GM20431 (cell line): ENCODE measurements around the gene TREML4.
"Not testable (repeated sequence)": the region's sequence is repeated elsewhere in the genome, so short reads cannot be mapped to it uniquely, and the experiment has no call there.

Experiments used
- in situ Hi-C: fragments of 300-500 bp; cut with MseI, MboI; formaldehyde crosslinking; loops from one replicate; pipeline ENCODE4 v1.15.0; 2020; ENCODE audit warnings: low sequenced_read_pairs; ENCODE audit not compliant: unreplicated experiment

Gene TREML4

GRCh38 chr6:41201764-41202173 lies 26.4 kb upstream of the TREML4 start:
- in situ Hi-C loops, result no loop called here

GRCh38 chr6:41204156-41204555 lies 24.0 kb upstream of the TREML4 start:
- in situ Hi-C loops, result no loop called here

GRCh38 chr6:41208439-41209106 lies 19.6 kb upstream of the TREML4 start:
- in situ Hi-C loops, result no loop called here

DNA sequence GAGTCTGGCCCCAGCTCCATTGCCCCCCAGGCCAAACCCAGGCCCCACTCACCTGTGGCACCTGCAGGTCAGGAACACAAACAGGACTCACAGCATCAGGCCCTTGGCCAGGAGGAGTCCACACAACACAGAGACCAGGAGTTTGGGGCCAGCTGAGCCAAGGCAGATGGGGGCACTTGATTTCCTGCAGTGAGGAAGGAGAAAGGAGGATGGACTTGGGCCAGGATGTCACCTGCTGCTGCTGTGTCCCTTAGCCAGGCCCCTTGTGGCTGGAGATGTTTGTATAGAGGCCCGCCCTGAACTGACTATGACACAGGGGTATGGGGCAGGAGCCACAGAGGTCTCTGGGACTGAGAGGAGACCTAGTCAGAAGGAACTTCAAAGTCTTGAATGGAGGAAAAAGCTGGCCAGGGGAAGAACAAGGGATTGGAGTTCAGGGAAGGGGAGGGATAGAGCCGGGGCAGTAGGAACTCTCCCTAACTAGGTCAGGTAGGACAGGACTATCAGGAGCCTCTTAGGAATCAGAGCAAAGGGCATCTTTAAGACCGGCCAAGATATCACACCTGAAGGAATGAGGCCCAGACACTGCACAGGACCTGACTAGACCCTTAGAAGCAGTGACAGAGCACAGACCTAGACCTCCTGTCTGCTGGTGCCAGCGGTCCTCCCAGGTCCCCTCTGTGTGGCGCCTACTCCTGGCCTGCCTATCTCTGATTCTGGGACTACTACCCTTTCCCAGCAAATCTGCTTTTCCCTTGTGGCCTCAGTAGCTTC lies 18.4 kb upstream of the TREML4 start:
- in situ Hi-C loops, result no loop called here

- in situ Hi-C loops, result no loop called here
These were observed 13.4 kb upstream of the TREML4 start for GRCh38 chr6:41214559-41215238.

- in situ Hi-C loops, result no loop called here
These were observed 12.4 kb upstream of the TREML4 start for GRCh38 chr6:41215777-41216176.

DNA sequence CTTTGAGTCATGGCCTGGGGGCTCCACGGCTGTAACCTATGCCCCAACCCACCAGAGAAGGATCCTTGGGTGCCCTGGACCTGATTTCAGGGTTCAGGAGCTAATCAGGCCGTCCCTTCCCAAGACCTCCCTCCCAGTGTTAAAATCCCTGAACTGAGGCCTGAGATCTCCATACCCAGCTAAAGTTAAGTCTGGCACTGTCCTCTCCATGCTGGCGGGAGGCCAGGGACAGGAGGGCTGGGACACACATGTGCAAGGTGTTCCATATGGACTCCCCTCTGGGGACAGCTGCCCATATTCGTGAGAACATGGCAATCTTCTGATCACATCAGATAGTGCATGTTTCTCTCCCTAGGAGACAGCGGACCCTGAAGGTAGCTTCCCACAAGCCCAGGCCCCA lies 11.5 kb upstream of the TREML4 start:
- in situ Hi-C loops, result no loop called here

DNA sequence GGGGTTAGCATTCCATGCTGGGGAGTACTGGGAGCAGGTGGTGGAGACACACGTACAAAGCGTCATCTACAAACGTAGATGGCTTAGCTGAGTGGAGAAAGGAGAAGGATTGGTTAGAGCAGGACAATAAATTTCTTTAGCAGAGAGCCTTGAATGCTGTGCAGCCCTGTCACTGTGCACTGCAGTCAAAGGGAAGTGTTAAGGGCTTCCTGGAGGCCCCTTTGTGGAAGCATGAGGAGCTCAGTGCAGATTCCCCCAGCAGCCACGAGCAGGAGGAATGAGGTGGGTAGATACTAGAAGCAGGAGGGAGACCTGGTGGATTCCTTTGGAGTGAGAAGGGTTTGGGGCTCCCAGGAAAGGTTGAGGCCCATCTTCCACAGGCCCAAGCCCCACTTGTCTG lies 6.1 kb upstream of the TREML4 start:
- in situ Hi-C loops, result no loop called here

DNA sequence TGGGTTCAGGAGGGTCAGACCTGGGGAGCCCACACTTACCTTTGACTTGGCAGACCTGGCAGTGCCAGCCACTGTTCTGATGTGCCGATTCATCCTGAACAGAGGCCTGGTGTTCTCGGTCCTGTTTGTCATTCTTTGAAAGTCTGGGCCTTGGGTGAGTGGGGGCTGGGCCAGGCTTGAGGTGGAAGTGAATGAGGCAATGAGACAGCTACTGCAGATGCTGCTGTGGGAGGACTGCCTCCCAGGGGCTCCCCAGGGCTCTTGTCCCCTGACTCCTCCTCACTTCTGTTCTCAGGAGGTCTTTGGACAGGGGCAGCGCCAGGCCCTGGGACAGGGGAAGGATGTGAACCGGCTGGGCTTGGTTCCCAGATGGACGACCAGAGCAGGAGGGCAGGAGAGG lies 5.6 kb upstream of the TREML4 start:
- in situ Hi-C loops, result no loop called here

- in situ Hi-C loops, result no loop called here
These were observed 3.3 kb upstream of the TREML4 start for GRCh38 chr6:41224800-41225199.

GRCh38 chr6:41226752-41227151 lies 1.4 kb upstream of the TREML4 start:
- in situ Hi-C loops, result no loop called here

DNA sequence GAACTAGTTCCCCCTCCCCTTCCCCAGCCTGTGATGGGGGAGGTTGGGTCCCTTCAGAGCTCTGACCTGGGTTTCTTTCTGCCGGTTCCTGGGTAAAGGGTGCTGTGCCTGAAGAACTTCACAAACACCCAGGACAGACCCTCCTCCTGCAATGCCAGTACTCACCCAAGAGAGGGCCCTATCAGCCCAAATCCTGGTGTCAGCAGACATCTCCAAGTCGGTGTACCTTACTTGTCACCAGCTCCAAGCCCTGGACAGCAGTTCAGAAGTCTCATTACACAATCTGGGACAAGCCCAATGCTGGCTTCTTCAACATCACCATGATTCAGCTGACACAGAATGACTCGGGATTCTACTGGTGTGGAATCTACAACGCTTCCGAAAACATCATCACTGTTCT lies 467 bp downstream of the TREML4 start:
- in situ Hi-C loops, result no loop called here

- in situ Hi-C loops, result no loop called here
These were observed 1.6 kb downstream of the TREML4 start for GRCh38 chr6:41229721-41230120.

DNA sequence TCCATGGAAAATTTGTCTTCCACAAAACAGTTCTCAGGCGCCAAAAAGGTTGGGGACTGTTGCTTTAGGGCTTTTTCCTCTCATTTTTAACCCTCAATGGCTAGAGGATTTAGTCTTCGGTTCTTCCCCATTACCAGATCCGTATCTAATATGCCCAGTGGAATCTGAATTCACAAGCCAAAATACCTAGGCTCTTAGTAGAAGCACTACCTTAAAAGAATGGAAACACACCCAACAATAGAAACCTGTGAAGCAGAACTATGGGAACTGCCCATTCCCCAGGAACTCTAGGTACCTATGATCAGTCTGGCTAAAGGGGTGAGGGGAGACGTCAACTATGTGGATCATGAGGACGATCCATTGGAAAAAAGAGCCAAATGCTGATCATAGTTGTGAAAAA lies 3.1 kb downstream of the TREML4 start:
- in situ Hi-C loops, result no loop called here

DNA sequence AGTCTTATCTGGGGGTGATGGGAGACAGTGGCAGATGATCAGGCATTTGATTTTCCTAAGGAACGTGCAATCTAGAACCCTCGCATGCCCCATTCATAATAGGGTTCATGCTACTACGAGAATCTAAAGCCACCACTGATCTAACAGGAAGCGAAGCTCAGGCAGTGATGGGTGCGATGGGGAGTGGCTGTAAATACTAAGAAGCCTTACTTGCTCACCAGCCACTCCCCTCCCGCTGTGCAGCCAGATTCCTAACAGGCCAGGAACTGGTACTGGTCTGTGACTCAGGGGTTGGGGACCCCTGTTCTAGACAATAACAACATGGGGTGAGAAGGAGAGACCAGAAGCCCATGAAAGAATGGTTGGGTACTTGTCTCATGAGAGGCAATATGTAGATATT lies 4.5 kb downstream of the TREML4 start:
- in situ Hi-C loops, result no loop called here

GRCh38 chr6:41236276-41236675 lies 8.1 kb downstream of the TREML4 start:
- in situ Hi-C loops, result no loop called here

GRCh38 chr6:41237128-41237527 lies 9.0 kb downstream of the TREML4 start:
- in situ Hi-C loops, result no loop called here

DNA sequence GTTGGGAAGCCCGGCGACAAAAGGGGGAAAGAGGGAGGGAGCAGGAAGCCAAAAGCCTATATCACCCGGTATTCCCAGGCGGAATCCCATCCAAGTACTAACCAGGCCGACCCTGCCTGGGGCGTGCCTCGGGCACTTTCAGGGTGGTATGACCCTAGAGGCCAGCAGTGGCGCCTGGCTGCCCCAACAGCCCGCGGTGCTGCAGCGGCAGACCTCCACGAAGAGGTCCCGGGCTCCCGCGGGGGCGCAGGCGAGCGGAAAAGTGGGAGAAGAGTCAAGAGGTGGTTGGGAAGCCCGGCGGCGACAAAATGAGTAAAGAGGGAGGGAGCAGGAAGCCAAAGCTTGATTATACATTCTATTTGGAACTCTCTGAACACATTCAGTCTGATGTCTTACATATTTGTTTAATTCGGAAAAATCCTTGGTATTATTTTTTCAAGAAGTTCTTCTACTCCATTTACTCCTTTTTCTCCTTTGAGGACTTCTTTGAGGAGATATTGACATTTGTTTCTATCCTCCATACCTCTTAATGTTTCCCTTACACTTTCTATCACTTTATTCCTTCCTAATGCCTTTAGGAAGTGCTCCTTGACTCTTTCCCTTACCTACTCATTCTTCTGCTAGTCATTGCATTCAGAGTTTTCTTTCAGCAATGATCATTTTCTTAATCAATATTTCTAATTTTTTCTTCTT lies 11.5 kb downstream of the TREML4 start:
- in situ Hi-C loops, result no loop called here

DNA sequence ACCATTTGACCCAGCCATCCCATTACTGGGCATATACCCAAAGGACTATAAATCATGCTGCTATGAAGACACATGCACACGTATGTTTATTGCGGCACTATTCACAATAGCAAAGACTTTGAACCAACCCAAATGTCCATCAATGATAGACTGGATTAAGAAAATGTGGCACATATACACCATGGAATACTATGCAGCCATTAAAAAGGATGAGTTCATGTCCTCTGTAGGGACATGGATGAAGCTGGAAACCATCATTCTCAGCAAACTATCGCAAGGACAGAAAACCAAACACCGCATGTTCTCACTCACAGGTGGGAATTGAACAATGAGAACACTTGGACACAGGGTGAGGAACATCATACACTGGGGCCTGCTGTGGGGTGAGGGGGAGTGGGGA lies 18.4 kb downstream of the TREML4 start:
- in situ Hi-C loops, result not testable (repeated sequence)

DNA sequence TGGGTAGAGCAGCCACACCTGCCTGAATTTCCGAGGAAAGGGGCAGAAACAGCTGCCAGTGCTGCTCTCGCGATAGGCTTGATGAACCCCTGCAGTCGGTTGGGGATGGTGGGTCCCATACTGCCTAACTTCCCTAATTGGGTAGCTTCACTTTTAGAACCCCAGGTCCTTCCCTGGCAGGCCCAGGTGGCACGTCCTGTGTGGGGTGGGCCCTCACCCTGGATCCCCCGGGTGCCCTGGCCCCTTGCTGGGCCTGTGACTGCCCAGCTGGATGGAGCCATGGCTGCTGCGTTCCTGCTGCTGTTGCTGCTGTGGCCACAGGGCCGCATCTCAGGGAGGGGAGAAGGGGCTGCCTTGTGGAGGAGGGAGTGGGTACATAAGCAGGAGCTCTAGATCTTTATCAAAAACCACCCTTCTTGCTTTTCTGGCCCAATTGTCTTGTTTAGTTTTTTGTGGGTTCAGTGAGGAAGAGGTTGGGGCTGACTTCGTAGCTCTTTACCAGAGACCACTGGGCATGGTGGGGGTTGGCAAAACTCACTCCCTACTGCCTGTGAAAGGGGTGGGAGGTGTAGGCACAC lies 19.2 kb downstream of the TREML4 start:
- in situ Hi-C loops, result no loop called here
